Measurements from ENCODE around the gene OCRL.

GRCh38 chrX:129496625-129497024 lies 43.4 kb upstream of the OCRL start:
- TF ChIP-seq CTCF (conservative IDR thresholded peaks at IDR 0.05 in 1 of 2, IDR thresholded peaks at IDR 0.05 in 1 of 2; ENCODE audit: low read depth in 1 of 2, low read length in 2 of 2): no peak
- TF ChIP-seq EZH2 (IDR thresholded peaks at IDR 0.05; ENCODE audit: low read length, missing control alignments): no peak
